K562 (cell line): ENCODE measurements around the gene MRPS33.

ENCODE experiments used
- ARID2 ChIP-seq: fragments of 450-650 bp; IDR thresholded peaks from 2 replicates; pipeline ENCODE4 v1.6.1; 2017; ENCODE audit warnings: antibody characterized with exemption, mild to moderate bottlenecking
- ATF7 ChIP-seq: fragments of 450-650 bp; IDR thresholded peaks from 2 replicates; pipeline ENCODE4 v1.7.1; 2014; ENCODE audit warnings: mild to moderate bottlenecking, moderate library complexity
- CTCF ChIP-seq, 3 experiments: IDR thresholded peaks in 2 of 3; conservative IDR thresholded peaks in 1 of 3; 2 replicates each; pipeline ENCODE4 v1.5.1; 2011 to 2012; ENCODE audit warnings: low read length in 3 of 3, mild to moderate bottlenecking in 3 of 3, control low read depth in 2 of 3, improper control_type of control experiment in 1 of 3, inconsistent platforms in 1 of 3, low read depth in 1 of 3, mixed read lengths in 1 of 3, moderate library complexity in 1 of 3; ENCODE audit not compliant: insufficient read depth in 2 of 3
- PRPF4 ChIP-seq: fragments of 200-400 bp; formaldehyde crosslinking; IDR thresholded peaks from one replicate; pipeline ENCODE4 v1.6.1; 2017; ENCODE audit warnings: low read length, low read depth, mild to moderate bottlenecking; ENCODE audit not compliant: insufficient read depth, poor library complexity, severe bottlenecking
- RBM22 ChIP-seq: fragments of 200-400 bp; formaldehyde crosslinking; IDR thresholded peaks from 2 replicates; pipeline ENCODE4 v1.6.1; 2018; ENCODE audit warnings: low read length, low read depth; ENCODE audit not compliant: poor library complexity, severe bottlenecking
- SAFB ChIP-seq: fragments of 200-400 bp; formaldehyde crosslinking; IDR thresholded peaks from 2 replicates; pipeline ENCODE4 v1.6.1; 2017; ENCODE audit warnings: low read depth, low read length, borderline replicate concordance
- SIRT6 ChIP-seq: IDR thresholded peaks from one replicate; pipeline ENCODE4 v1.6.1; 2012; ENCODE audit warnings: low read depth, mild to moderate bottlenecking, control low read depth, inconsistent platforms, low read length, moderate library complexity
- TCF15 ChIP-seq: fragments of 250-450 bp; sonication (Bioruptor Pico); IDR thresholded peaks from 2 replicates; pipeline ENCODE4 v1.8.0; 2022; ENCODE audit warnings: moderate library complexity, mild to moderate bottlenecking, inconsistent platforms
- ZBTB7A ChIP-seq: IDR thresholded peaks from 2 replicates; pipeline ENCODE4 v1.6.1; 2011; ENCODE audit warnings: low read depth, mild to moderate bottlenecking, low read length, moderate library complexity, borderline replicate concordance; ENCODE audit not compliant: control insufficient read depth
- ZNF146 ChIP-seq: IDR thresholded peaks from one replicate; pipeline ENCODE4 v1.6.1; 2018; ENCODE audit warnings: missing compliant biosample characterization; ENCODE audit not compliant: unreplicated experiment
- ZNF696 ChIP-seq: fragments of 250-450 bp; sonication (Bioruptor Pico); conservative IDR thresholded peaks from 2 replicates; pipeline ENCODE4 v1.4.0; 2020; ENCODE audit warnings: mild to moderate bottlenecking, moderate library complexity

GRCh38 chr7:141017555-141017954 is 2.8 kb upstream of the MRPS33 start:
- TF ChIP-seq CTCF (IDR thresholded peaks at IDR 0.05 in 2 of 3, conservative IDR thresholded peaks at IDR 0.05 in 1 of 3; ENCODE audit: insufficient read depth in 2 of 3, low read depth in 1 of 3, low read length in 3 of 3) (no peak), ZBTB7A (no peak), ATF7 (no peak), SIRT6 (no peak), ZNF146 (CRISPR knock-in tag) (no peak), SAFB (no peak), ZNF696 (no peak), TCF15 (CRISPR knock-in tag) (no peak), RBM22 (no peak), ARID2 (no peak), PRPF4 (no peak)
